HCT116 (cell line): ENCODE data around the gene MFAP2. TPM values are rescaled to one million over a fixed set of nuclear protein-coding genes. Genes with fewer than 3 reads are reported as not detected.
"Not testable (repeated sequence)": the region's sequence is repeated elsewhere in the genome, so short reads cannot be mapped to it uniquely, and the experiment has no call there.

Source experiments
- ATAC-seq: fragments of 200-7000 bp; cut with Tn5 transposase; 2 replicates; pipeline ENCODE4 v1.9.1; 2020; ENCODE audit warnings: mild to moderate bottlenecking, moderate library complexity
- BruUV-seq: library from RNA; stranded (reverse); fragments of 400-500 nt; replicated peaks from 2 replicates; lab custom pipeline; 2021; lab: Mats Ljungman, UMichigan
- CTCF ChIA-PET: fragments of 300-600 bp; sonication (Branson Sonifier 250); formaldehyde crosslinking; loops from one replicate; lab custom pipeline; 2021; ENCODE audit warnings: antibody characterized with exemption; lab: Charles Lee
- POLR2A ChIA-PET: fragments of 300-600, 350-600 bp; sonication (Branson Sonifier 250); formaldehyde crosslinking; loops from one replicate; lab custom pipeline; 2021; ENCODE audit warnings: antibody characterized with exemption; lab: Charles Lee
- RAD21 ChIA-PET, 2 experiments: fragments of 300-600 bp; sonication (Branson Sonifier 250); formaldehyde crosslinking; loops; one replicate each; lab custom pipeline; 2023; ENCODE audit warnings: low total read pairs in 2 of 2; ENCODE audit not compliant: uncharacterized antibody in 2 of 2, unreplicated experiment in 2 of 2, low non-redundant PET in 1 of 2; lab: Charles Lee
- DNase-seq: peaks from one replicate; pipeline ENCODE4 v3.0.0-alpha.2; 2010; ENCODE audit warnings: low read depth, low spot score
- H2AFZ ChIP-seq: fragments of 200-600 bp; shearing (Covaris generic), sonication (generic); 2 replicates; pipeline ENCODE4 v1.6.1; 2017; ENCODE audit warnings: low read depth, mixed run types, mixed read lengths, antibody characterized with exemption, low read length; ENCODE audit not compliant: poor library complexity, severe bottlenecking
- H3K27ac ChIP-seq: 2 replicates; pipeline ENCODE4 v1.5.1; 2012; ENCODE audit warnings: low read depth, low read length
- H3K27me3 ChIP-seq: fragments of 200-600 bp; sonication (generic); 2 replicates; pipeline ENCODE4 v1.6.1; 2016; ENCODE audit warnings: mixed run types, low read length, mixed read lengths; ENCODE audit not compliant: insufficient read depth
- H3K36me3 ChIP-seq, 2 experiments: fragments of 200-500 bp in 1 of 2; fragments of 200-600 bp in 1 of 2; sonication (Bioruptor generic) in 1 of 2; sonication (generic) in 1 of 2; 2 replicates each; pipeline versions ENCODE4 v1.5.1 to v1.6.1; 2014 to 2016; ENCODE audit warnings: low read length in 2 of 2, inconsistent platforms in 1 of 2, mixed read lengths in 1 of 2, mixed run types in 1 of 2; ENCODE audit not compliant: insufficient read depth in 2 of 2, control insufficient read depth in 1 of 2
- H3K4me1 ChIP-seq, 2 experiments: fragments of 200-600 bp in 1 of 2; sonication (generic) in 1 of 2; 2 replicates each; pipeline versions ENCODE4 v1.5.1 to v1.6.1; 2012 to 2017; ENCODE audit warnings: low read length in 2 of 2, inconsistent platforms in 1 of 2, mild to moderate bottlenecking in 1 of 2, mixed read lengths in 1 of 2, mixed run types in 1 of 2, moderate library complexity in 1 of 2; ENCODE audit not compliant: insufficient read depth in 2 of 2, control insufficient read depth in 1 of 2
- H3K4me2 ChIP-seq: fragments of 200-600 bp; sonication (generic); 2 replicates; pipeline ENCODE4 v1.6.1; 2017; ENCODE audit warnings: mixed run types, low read length, mixed read lengths
- H3K4me3 ChIP-seq, 2 experiments: fragments of 200-600 bp in 1 of 2; sonication (generic) in 1 of 2; replicated peaks in 1 of 2; 2 replicates each; pipeline ENCODE4 v1.5.1; 2011 to 2016; ENCODE audit warnings: low read length in 2 of 2, control low read depth in 1 of 2, low read depth in 1 of 2, mild to moderate bottlenecking in 1 of 2, mixed read lengths in 1 of 2, mixed run types in 1 of 2
- H3K79me2 ChIP-seq: fragments of 200-600 bp; sonication (generic); 2 replicates; pipeline ENCODE4 v1.6.1; 2017; ENCODE audit warnings: mild to moderate bottlenecking, mixed run types, low read length, moderate library complexity, mixed read lengths; ENCODE audit not compliant: insufficient read depth
- H3K9ac ChIP-seq: fragments of 200-600 bp; sonication (generic); 2 replicates; pipeline ENCODE4 v1.6.1; 2016; ENCODE audit warnings: low read length, mixed read lengths
- H3K9me2 ChIP-seq: fragments of 200-600 bp; sonication (generic), shearing (Covaris generic); 2 replicates; pipeline ENCODE4 v1.6.1; 2017; ENCODE audit warnings: mixed run types, mild to moderate bottlenecking, moderate library complexity; ENCODE audit not compliant: insufficient read depth
- H3K9me3 ChIP-seq, 2 experiments: fragments of 200-500 bp in 1 of 2; fragments of 200-600 bp in 1 of 2; sonication (Bioruptor generic) in 1 of 2; sonication (generic) in 1 of 2; 2 replicates each; pipeline ENCODE4 v1.6.1; 2014 to 2017; ENCODE audit warnings: low read length in 2 of 2, mixed read lengths in 2 of 2, inconsistent platforms in 1 of 2, low read depth in 1 of 2, mild to moderate bottlenecking in 1 of 2, mixed run types in 1 of 2, moderate library complexity in 1 of 2; ENCODE audit not compliant: control insufficient read depth in 1 of 2, insufficient read depth in 1 of 2
- H4K20me1 ChIP-seq: fragments of 200-600 bp; sonication (generic), shearing (Covaris generic); 2 replicates; pipeline ENCODE4 v1.6.1; 2017; ENCODE audit warnings: mixed run types, mild to moderate bottlenecking, moderate library complexity; ENCODE audit not compliant: insufficient read depth
- REST ChIP-seq: IDR thresholded peaks from 2 replicates; pipeline ENCODE4 v1.6.1; 2012; ENCODE audit warnings: low read depth
- intact Hi-C: fragments of 100-400 bp; cut with micrococcal nuclease; formaldehyde crosslinking; loops from 2 replicates; pipeline ENCODE4 v1.10.0; 2022
- total RNA-seq: library from RNA; stranded (reverse); gene quantifications from one replicate; pipeline ENCODE4 v1.2.1, GENCODE V29; 2021; ENCODE audit not compliant: unreplicated experiment

The MFAP2 gene
- total RNA-seq, 1 experiment from 2014 or later = 63.1 TPM

- CTCF ChIA-PET = no interaction called here
- no peaks in the 10 kb centered on the region for H3K9me3 ChIP-seq
- no peak for DNase-seq
- no peaks in the 10 kb centered on the region for H3K9me2 ChIP-seq
- ATAC-seq = no peak
- H3K27me3 ChIP-seq = no peaks in the 10 kb centered on the region
- POLR2A ChIA-PET = no interaction called here
- intact Hi-C loops = loop anchor here (5.0 kb wide), 1 partner anchor 283 kb away; no protein-coding TSS in a partner anchor
- H3K4me2 ChIP-seq = no peak overlapping the region
- no peak overlapping the region for H3K27ac ChIP-seq
- peaks cover 0 to 3% of the 10 kb centered on the region in 2 experiments; a peak in 2 of 4 replicates for H3K4me1 ChIP-seq
- RAD21 ChIA-PET = no interaction called here
- no TSS peak for BruUV-seq
- no peak overlapping the region for H2AFZ ChIP-seq
- no peak overlapping the region for H3K4me3 ChIP-seq
- no peaks in the 10 kb centered on the region; a peak in 1 of 4 replicates for H3K36me3 ChIP-seq
- TF ChIP-seq REST = no peak
- H3K9ac ChIP-seq = no peak overlapping the region
- no peaks in the 10 kb centered on the region for H3K79me2 ChIP-seq
- no peaks in the 10 kb centered on the region for H4K20me1 ChIP-seq
Measured at GRCh38 chr1:16954579-16954978, 25.8 kb downstream of the MFAP2 start.

DNA sequence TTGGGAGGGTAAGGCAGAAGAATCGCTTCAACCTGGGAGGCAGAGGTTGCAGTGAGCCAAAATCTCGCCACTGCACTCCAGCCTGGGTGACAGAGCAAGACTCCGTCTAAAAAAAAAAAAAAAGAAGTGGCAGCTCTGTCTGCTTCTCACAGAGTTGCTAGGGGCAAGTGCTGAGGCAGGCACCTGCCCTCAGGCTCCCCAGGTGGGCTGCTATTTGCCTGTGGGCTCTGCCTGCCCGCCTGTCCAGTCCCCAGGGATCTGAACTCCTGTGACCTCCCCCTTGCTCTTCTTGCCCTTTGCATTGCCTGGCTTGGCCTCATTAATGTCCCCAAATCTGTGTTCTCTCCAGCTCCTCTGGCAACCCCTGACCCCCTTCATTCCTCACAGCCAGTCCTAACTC, 28.0 kb downstream of the MFAP2 start:
- H3K79me2 ChIP-seq, H3K4me1 ChIP-seq, H2AFZ ChIP-seq, H3K4me3 ChIP-seq, H3K4me2 ChIP-seq, H3K27ac ChIP-seq, H3K9me2 ChIP-seq, H4K20me1 ChIP-seq, H3K9me3 ChIP-seq, H3K27me3 ChIP-seq, H3K9ac ChIP-seq, DNase-seq, ATAC-seq, BruUV-seq, H3K36me3 ChIP-seq: not testable (repeated sequence)
- RAD21 ChIA-PET = interaction anchor here in 1 of 2 experiments (0.6 to 0.7 kb wide), 2 partner anchors 59 to 328 kb away, joined by 3 to 7 read pairs; partner anchors contain the start of gene ATP13A2
- POLR2A ChIA-PET = interaction anchor here (0.8 to 1.2 kb wide), 2 partner anchors 8 to 47 kb away, joined by 3 to 5 read pairs; no protein-coding TSS in a partner anchor
- intact Hi-C loops = loop anchor here (5.0 kb wide), 1 partner anchor 285 kb away; no protein-coding TSS in a partner anchor
- CTCF ChIA-PET = interaction anchor here (0.8 to 1.9 kb wide), 8 partner anchors 9 to 332 kb away, joined by 3 to 23 read pairs (median 4); partner anchors contain the start of gene MFAP2

- intact Hi-C loops = not testable (repeated sequence)
- POLR2A ChIA-PET = interaction anchor here (1.9 kb wide), 1 partner anchor 328 kb away, joined by 9 read pairs; no protein-coding TSS in a partner anchor
Measured at GRCh38 chr1:16949026-16949425, 31.4 kb downstream of the MFAP2 start.

More at GRCh38 chr1:16949026-16949425, 31.4 kb downstream of the MFAP2 start:
- BruUV-seq, H3K27ac ChIP-seq, RAD21 ChIA-PET, H2AFZ ChIP-seq, H3K4me2 ChIP-seq, DNase-seq, H3K4me3 ChIP-seq, H3K27me3 ChIP-seq, H3K9me2 ChIP-seq, H3K9me3 ChIP-seq, H3K4me1 ChIP-seq, ATAC-seq, H3K9ac ChIP-seq, CTCF ChIA-PET, H3K36me3 ChIP-seq, H4K20me1 ChIP-seq, H3K79me2 ChIP-seq: not testable (repeated sequence)
